Measurements from ENCODE around the gene APBB2.
"Not testable (repeated sequence)": the region's sequence is repeated elsewhere in the genome, so short reads cannot be mapped to it uniquely, and the experiment has no call there.

The APBB2 gene

DNA sequence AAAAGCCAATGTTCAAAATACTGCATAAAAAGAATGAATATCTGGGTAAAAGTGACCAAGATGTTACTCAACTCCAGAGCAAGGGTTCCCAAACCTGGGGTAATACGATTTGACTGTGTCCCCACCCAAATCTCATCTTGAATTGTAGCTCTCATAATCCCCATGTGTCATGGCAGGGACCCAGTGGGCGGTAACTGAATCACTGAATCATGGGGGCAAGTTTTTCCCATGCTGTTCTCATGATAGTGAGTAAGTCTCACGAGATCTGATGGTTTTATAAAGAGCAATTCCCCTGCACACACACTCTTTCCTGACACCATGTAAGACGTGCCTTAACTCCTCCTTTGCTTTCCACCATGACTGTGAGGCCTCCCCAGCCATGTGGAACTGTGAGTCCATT lies 64.8 kb downstream of the APBB2 start:
- not testable (repeated sequence) for H3K9me3 Mint-ChIP-seq, H3K27ac Mint-ChIP-seq

DNA sequence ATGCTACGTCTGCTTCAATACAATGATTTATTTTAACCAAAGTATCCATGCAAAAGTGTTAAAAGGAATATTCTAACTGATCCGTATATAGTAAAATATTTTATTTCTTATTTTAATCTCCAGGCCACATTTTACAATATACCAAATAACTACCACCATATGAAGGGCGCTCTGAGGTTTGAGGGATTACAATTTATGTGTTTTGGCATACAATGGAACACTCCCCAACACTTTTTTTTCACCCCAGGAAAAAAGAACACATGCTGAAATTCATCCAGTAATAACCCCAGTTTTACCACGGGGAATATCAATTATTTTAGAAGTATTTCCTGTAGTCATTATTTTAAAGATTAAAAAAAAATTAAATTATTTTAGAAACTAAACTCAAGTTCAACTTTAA lies 65.4 kb downstream of the APBB2 start:
- no peak for DNase-seq (ENCODE audit: low spot score)
- H3K9me3 Mint-ChIP-seq = no peaks in the 10 kb centered on the region
- peaks cover 9% of the 10 kb centered on the region for H3K27me3 Mint-ChIP-seq (ENCODE audit: low read depth)
- no peak overlapping the region for H3K4me3 Mint-ChIP-seq
- no peaks in the 10 kb centered on the region for H3K36me3 Mint-ChIP-seq (ENCODE audit: low read depth)
- H3K4me1 Mint-ChIP-seq (ENCODE audit: low read depth) = no peaks in the 10 kb centered on the region
- H3K27ac Mint-ChIP-seq = no peak overlapping the region

More for the DNA sequence above, 64.8 kb downstream of the APBB2 start:
- not testable (repeated sequence) for H3K36me3 Mint-ChIP-seq (ENCODE audit: low read depth); H3K4me1 Mint-ChIP-seq (ENCODE audit: low read depth); DNase-seq (ENCODE audit: low spot score); H3K4me3 Mint-ChIP-seq; H3K27me3 Mint-ChIP-seq (ENCODE audit: low read depth)

DNA sequence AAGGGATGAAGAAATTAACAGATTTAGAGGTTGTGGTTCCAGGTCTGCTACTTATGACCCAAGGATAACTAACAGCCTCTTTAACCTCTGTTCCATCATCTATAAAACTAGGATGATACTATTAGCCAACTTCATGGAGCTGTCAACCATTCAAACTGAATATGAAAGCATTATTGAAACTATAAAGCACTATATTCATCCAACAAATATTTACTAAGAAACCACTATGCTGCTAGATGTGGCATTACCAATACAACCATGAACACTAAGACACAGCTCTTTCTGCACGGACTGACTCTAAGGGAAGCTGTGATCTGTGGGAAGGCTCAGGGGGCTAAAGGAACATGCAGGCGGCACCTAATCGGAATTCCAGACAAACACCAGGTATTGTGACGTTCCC lies 66.0 kb downstream of the APBB2 start:
- peaks cover 9% of the 10 kb centered on the region for H3K27me3 Mint-ChIP-seq (ENCODE audit: low read depth)
- no peaks in the 10 kb centered on the region for H3K36me3 Mint-ChIP-seq (ENCODE audit: low read depth)
- H3K27ac Mint-ChIP-seq = no peak overlapping the region
- DNase-seq (ENCODE audit: low spot score) = no peak
- H3K4me1 Mint-ChIP-seq (ENCODE audit: low read depth) = no peaks in the 10 kb centered on the region
- H3K9me3 Mint-ChIP-seq = no peaks in the 10 kb centered on the region
- H3K4me3 Mint-ChIP-seq = no peak overlapping the region

DNA sequence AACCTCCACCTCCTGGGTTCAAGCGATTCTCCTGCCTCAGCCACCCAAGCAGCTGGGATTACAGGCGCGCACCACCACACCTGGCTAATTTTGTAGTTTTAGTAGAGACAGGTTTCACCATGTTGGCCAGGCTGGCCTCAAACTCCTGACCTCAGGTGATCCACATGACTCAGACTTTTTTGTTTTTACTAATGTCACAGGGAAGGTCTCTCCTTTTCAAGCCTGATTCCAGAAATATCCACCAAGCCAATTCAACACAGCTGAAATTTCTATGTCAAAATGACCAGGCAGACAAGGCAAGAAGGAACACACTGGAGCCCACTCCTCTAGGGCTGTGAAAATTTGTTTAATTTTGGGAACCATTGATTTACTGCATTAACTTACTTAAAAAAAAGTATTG lies 66.8 kb downstream of the APBB2 start:
- H3K27me3 Mint-ChIP-seq (ENCODE audit: low read depth); H3K9me3 Mint-ChIP-seq: not testable (repeated sequence)

DNA sequence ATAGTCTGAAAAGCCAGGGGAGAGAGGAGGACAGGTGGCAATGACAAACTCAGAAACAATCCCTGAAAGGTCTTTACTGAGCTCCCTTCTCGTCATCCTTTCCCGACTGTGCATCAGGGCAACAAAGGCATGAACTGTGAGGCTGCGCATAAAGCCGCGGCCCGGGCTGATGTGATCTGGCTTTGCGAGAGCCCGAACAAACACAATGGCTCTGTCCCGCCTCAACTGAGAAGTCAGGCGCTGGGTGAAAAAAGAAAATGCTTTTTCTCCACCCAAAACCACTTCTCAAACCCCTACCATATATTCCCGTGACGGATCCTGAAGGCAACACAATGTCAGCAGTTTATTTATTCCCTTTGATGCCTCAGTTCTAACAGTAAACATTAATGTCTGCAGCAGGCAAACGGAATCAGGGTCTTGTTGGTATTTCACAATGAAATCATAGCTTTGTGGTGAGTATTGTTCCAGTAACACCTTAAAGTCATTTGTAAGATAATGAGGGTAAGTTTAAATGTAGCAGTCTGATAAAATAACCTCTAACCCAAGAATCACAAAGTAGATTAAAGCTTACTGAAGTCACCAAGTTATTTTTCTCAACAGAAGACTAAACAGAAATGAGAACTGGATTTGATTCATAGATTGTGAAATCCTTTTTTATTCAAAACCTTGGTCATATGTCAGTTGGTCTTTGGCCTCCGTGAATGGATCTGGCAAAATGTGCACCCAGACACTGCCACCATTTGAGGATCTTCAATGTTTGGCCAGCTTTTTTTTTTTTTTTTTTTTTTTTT lies 67.4 kb downstream of the APBB2 start:
- H3K27ac Mint-ChIP-seq = no peak overlapping the region
- DNase-seq (ENCODE audit: low spot score) = no peak
- H3K36me3 Mint-ChIP-seq (ENCODE audit: low read depth) = no peaks in the 10 kb centered on the region
- H3K4me3 Mint-ChIP-seq = no peak overlapping the region
- H3K27me3 Mint-ChIP-seq (ENCODE audit: low read depth) = peaks cover 9% of the 10 kb centered on the region
- no peaks in the 10 kb centered on the region for H3K4me1 Mint-ChIP-seq (ENCODE audit: low read depth)
- no peaks in the 10 kb centered on the region for H3K9me3 Mint-ChIP-seq

More for the DNA sequence above, 66.8 kb downstream of the APBB2 start:
- not testable (repeated sequence) for DNase-seq (ENCODE audit: low spot score); H3K27ac Mint-ChIP-seq; H3K4me1 Mint-ChIP-seq (ENCODE audit: low read depth); H3K36me3 Mint-ChIP-seq (ENCODE audit: low read depth); H3K4me3 Mint-ChIP-seq

DNA sequence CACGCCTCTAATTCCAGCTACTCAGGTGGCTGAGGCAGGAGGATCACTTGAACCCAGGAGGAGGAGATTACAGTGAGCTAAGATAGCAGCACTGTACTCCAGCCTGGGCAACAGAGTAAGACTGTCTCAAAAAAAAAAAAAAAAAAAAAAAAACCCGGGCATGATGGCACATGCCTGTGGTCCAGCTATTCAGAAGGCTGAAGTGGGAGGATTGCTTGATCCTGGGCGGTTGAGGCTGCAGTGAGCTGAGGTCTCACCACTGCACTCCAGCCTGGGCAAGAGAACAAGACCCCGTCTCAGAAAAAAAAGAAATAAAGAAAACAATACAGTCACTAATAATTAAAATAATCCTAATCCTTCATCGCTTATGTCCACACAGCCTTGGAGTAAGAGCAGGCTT lies 68.1 kb downstream of the APBB2 start:
- DNase-seq (ENCODE audit: low spot score) = no peak
- Mint-ChIP-seq H3K27me3 (ENCODE audit: low read depth) (peaks cover 9% of the 10 kb centered on the region), H3K27ac (no peak overlapping the region), H3K4me1 (ENCODE audit: low read depth) (no peaks in the 10 kb centered on the region), H3K36me3 (ENCODE audit: low read depth) (no peaks in the 10 kb centered on the region), H3K4me3 (no peak overlapping the region), H3K9me3 (no peaks in the 10 kb centered on the region)

DNA sequence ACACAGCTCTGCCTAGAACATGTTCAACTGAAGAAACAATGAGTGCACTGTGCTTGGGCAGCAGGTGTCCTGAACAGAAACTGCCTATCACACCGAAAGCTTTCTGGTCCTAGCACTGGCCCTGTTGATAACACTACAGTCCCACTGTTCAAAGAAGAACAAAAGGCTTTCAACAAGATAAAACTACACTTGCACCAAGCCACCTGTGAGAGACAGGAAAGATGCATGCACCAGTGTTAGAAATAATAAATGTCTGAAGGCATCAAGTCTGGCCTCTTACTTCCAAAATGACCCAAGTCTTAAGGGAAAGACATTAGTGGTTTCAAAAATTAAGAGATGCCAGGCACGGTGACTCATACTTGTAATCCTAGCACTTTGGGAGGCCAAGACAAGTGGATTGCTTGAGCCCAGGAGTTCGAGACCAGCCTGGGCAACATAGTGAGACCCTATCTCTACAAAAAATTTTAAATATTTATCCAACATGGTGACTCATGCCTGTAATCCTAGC lies 68.7 kb downstream of the APBB2 start:
- H3K27ac Mint-ChIP-seq = no peak overlapping the region
- peaks cover 9% of the 10 kb centered on the region for H3K27me3 Mint-ChIP-seq (ENCODE audit: low read depth)
- no peaks in the 10 kb centered on the region for H3K36me3 Mint-ChIP-seq (ENCODE audit: low read depth)
- H3K9me3 Mint-ChIP-seq = no peaks in the 10 kb centered on the region
- H3K4me3 Mint-ChIP-seq = no peak overlapping the region
- no peaks in the 10 kb centered on the region for H3K4me1 Mint-ChIP-seq (ENCODE audit: low read depth)
- no peak for DNase-seq (ENCODE audit: low spot score)

DNA sequence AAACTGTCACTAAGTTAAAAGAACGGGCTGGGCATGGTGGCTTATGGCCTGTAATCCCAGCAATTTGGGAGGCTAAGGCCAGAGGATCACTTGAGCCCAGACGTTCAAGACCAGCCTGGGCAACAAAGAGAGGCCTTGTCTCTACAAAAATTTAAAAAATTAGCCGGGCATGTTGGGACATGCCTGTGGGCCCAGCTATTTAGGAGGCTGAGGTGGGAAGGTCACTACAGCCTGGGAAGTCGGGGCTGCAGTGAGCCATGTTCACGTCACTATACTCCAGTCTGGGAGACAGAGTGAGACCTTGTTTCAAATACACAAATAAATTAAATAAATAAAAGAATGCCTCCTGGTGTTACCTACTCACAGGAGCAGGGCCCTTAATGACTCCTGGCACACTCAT lies 69.5 kb downstream of the APBB2 start:
- no peaks in the 10 kb centered on the region for H3K36me3 Mint-ChIP-seq (ENCODE audit: low read depth)
- peaks cover 9% of the 10 kb centered on the region for H3K27me3 Mint-ChIP-seq (ENCODE audit: low read depth)
- no peak overlapping the region for H3K4me3 Mint-ChIP-seq
- H3K27ac Mint-ChIP-seq = no peak overlapping the region
- no peak for DNase-seq (ENCODE audit: low spot score)
- no peaks in the 10 kb centered on the region for H3K4me1 Mint-ChIP-seq (ENCODE audit: low read depth)
- no peaks in the 10 kb centered on the region for H3K9me3 Mint-ChIP-seq

DNA sequence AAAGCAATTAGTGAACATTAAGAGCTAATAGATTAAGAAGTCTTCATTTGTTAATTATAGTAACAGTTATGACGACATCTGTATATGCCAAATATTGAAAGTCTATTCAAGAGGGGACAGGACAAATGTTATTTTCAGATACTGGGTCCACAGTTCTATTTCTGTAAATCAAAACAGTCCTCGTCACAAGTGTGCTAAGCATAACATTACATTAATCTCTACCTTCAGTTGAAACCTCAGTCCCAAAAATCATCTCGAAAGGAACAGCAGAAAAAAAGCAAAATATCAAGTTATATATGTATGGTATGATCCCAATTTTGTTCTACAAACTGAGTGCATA lies 70.3 kb downstream of the APBB2 start:
- Mint-ChIP-seq H3K4me1 (ENCODE audit: low read depth) (no peaks in the 10 kb centered on the region), H3K27me3 (ENCODE audit: low read depth) (peaks cover 9% of the 10 kb centered on the region), H3K9me3 (no peaks in the 10 kb centered on the region), H3K27ac (no peak overlapping the region), H3K36me3 (ENCODE audit: low read depth) (no peaks in the 10 kb centered on the region), H3K4me3 (no peak overlapping the region)
- no peak for DNase-seq (ENCODE audit: low spot score)

DNA sequence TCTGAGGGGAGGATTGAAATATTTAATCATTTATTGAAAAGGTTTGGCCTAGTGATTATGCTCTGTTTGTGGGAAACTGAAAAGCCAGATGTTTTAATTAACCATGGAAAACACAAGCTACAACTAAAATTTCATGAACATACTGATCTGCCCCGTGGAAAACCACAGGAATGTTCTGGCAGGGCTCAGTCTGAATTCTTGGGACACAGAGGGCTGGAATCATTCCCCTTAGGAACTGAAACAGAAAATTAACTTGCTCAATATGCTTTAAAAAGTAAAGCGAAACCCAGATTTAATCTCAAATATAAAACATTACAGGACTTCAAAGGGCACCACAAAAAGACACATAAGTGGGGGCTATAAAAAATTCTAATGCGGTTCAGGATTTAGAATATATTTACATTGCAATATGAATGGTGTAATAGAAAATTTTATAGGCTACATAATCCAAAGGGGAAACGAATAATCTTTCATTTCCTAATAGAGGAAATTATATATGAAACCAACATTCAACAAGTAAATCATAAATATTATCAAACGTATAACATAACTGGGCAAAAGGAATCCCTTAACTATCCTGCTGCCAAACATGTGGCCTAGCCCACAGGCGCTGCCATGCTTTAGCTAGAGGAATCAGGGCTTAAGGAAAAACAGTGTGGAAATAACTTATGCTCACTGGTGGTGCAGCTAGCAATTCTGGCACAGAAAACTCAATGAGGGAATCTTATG lies 70.9 kb downstream of the APBB2 start:
- H3K27ac Mint-ChIP-seq = no peak overlapping the region
- DNase-seq (ENCODE audit: low spot score) = no peak
- no peak overlapping the region for H3K4me3 Mint-ChIP-seq
- no peaks in the 10 kb centered on the region for H3K9me3 Mint-ChIP-seq
- H3K4me1 Mint-ChIP-seq (ENCODE audit: low read depth) = no peaks in the 10 kb centered on the region
- no peaks in the 10 kb centered on the region for H3K36me3 Mint-ChIP-seq (ENCODE audit: low read depth)
- H3K27me3 Mint-ChIP-seq (ENCODE audit: low read depth) = peaks cover 9% of the 10 kb centered on the region

DNA sequence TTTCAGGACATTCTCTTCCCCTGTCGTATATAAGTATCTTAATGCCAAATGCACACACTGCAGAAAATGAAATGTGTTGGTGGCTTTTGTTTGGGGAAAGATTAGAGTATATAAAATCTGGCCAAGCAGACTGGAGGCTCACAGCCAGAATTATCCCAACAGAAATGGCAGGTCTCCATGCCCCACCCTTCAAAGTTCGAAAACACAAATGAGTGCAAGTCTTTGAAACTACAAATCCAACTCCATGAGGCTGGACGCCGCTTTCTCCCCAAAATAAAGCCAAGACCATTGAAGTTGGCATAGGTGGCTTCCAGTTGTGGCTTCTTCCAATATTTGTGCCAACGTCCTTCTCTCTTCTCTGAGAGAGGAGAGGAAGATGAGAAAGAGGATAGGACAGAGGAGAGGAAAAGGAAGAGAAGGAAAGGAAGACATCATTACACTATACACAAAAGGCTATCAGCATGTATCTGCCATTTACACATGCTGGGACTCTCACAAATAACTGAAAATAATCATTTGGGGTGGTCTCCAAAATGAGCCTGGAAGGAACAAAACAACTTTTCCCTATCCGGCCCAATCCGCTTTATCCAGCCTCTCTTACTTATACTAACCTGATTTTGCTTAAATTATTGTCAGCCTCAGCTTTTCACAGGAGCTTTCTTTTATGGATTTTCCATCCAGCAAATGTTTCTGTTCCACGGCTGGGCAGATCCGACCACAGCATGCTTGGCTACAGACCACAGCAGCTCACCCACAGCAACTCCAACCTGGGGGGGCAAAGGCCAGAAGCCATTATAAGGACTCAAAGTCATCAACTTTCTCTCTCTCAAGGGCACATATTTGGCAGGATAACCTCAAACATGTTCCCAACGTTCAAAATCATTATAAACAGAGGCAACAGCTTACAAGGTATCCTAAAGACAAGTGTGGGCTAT lies 71.7 kb downstream of the APBB2 start:
- Mint-ChIP-seq H3K27me3 (ENCODE audit: low read depth) (peaks cover 7% of the 10 kb centered on the region), H3K36me3 (ENCODE audit: low read depth) (no peaks in the 10 kb centered on the region), H3K9me3 (no peaks in the 10 kb centered on the region), H3K4me1 (ENCODE audit: low read depth) (no peaks in the 10 kb centered on the region), H3K27ac (no peak overlapping the region), H3K4me3 (no peak overlapping the region)
- DNase-seq (ENCODE audit: low spot score) = no peak

DNA sequence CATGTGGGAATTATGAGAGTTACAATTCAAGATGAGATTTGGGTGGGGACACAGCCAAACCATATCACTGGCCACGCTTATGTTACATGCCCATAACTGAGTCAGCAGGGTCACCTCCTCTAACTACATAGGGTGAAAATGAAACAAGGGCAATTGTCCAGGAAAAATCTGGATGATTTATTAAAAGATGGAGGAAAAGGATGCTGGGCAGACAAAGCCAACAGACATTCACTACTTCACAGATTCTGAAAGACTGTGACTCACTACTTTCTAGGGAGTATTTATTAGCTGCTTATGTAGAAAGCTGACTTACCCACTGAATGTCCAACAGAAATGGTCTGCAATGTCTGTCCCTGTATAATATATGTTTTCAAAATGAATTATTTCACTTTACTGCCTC lies 72.4 kb downstream of the APBB2 start:
- Mint-ChIP-seq H3K27ac (no peak overlapping the region), H3K36me3 (ENCODE audit: low read depth) (no peaks in the 10 kb centered on the region), H3K27me3 (ENCODE audit: low read depth) (peaks cover 4% of the 10 kb centered on the region), H3K9me3 (no peaks in the 10 kb centered on the region), H3K4me1 (ENCODE audit: low read depth) (no peaks in the 10 kb centered on the region), H3K4me3 (no peak overlapping the region)
- DNase-seq (ENCODE audit: low spot score) = no peak

DNA sequence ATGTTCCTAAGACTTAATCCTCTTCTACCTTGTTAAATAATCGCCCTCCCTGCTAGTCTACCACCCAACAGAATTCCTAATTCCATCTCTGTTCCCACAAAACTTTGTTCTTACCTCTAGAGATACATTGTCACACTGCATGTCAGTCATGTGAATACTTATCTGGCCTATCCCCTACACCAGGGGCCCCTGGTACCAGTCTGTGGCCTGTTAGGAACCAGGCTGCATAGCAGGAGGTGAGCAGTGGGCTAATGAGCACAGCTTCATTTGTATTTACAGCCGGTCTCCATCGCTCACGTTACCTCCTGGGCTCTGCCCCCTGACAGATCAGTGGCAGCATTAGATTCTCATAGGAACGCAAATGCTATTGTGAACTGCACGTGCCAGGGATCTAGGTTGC lies 73.9 kb downstream of the APBB2 start:
- Mint-ChIP-seq H3K4me1 (ENCODE audit: low read depth) (no peaks in the 10 kb centered on the region), H3K27ac (no peak overlapping the region), H3K27me3 (ENCODE audit: low read depth) (no peaks in the 10 kb centered on the region), H3K9me3 (no peaks in the 10 kb centered on the region), H3K4me3 (no peak overlapping the region), H3K36me3 (ENCODE audit: low read depth) (no peaks in the 10 kb centered on the region)
- no peak for DNase-seq (ENCODE audit: low spot score)

DNA sequence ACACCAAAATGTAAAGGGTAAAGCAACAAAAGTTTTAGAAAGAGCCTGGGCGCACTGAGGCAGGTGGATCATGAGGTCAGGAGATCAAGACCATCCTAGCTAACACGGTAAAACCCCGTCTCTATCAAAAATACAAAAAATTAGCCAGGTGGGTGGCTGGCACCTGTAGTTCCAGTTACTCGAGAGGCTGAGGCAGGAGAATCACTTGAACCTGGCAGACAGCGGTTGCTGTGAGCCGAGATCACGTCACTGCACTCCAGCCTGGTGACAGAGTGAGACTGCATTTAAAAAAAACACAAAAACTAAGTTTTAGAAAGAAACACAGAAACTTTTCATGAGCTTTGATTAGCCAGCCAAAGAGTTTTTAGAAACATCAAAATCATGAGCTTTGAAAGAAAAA lies 76.5 kb downstream of the APBB2 start:
- no peak overlapping the region for H3K27ac Mint-ChIP-seq
- H3K36me3 Mint-ChIP-seq (ENCODE audit: low read depth) = no peaks in the 10 kb centered on the region
- no peak for DNase-seq (ENCODE audit: low spot score)
- no peaks in the 10 kb centered on the region for H3K4me1 Mint-ChIP-seq (ENCODE audit: low read depth)
- H3K27me3 Mint-ChIP-seq (ENCODE audit: low read depth) = no peaks in the 10 kb centered on the region
- no peak overlapping the region for H3K4me3 Mint-ChIP-seq
- H3K9me3 Mint-ChIP-seq = no peaks in the 10 kb centered on the region
